Measurements from ENCODE around the gene COQ10B. TPM values are rescaled to one million over a fixed set of nuclear protein-coding genes. Genes with fewer than 3 reads are reported as not detected.

COQ10B gene
- total RNA-seq, 2 experiments from 2014 or later: 53.4 to 55.3 TPM

DNA sequence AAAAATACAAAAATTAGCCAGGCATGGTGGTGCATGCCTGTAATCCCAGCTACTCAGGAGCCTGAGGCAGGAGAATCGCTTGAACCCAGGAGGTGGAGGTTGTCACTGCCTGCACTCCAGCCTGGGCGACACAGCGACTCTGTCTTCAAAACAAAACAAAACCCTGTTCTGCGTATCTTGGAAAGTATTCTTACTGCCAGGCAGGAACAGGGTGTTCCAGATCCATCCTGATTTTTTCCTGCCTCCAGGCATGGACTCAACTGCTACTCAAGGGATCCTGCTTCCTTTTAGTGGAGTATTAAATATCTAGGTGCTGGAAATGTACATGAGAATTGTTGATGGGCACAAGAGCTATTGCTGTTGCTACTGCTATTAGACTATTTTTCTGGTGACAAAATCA lies 34.0 kb downstream of the COQ10B start:
- DNase-seq (no peak), ATAC-seq (ENCODE audit: poor library complexity) (no peak)
- H3K27me3 ChIP-seq (ENCODE audit: control insufficient read depth in 1 of 2, insufficient read depth in 2 of 2, low read length in 2 of 2): no peaks in the 10 kb centered on the region
- H3K4me1 ChIP-seq (ENCODE audit: insufficient read depth, low read length): no peaks in the 10 kb centered on the region
- Mint-ChIP-seq H3K36me3 (ENCODE audit: low read depth) (peaks cover 89% of the 10 kb centered on the region), H3K4me3 (no peak overlapping the region), H3K4me1 (ENCODE audit: low read depth) (no peaks in the 10 kb centered on the region), H3K27ac (no peak overlapping the region), H3K27me3 (no peaks in the 10 kb centered on the region), H3K9me3 (peaks cover 6% of the 10 kb centered on the region)
- POLR2A ChIA-PET: no interaction called here
- no peak overlapping the region for H3K27ac ChIP-seq (ENCODE audit: low read depth in 1 of 2, low read length in 2 of 2)
- TF ChIP-seq, protein P1, sequence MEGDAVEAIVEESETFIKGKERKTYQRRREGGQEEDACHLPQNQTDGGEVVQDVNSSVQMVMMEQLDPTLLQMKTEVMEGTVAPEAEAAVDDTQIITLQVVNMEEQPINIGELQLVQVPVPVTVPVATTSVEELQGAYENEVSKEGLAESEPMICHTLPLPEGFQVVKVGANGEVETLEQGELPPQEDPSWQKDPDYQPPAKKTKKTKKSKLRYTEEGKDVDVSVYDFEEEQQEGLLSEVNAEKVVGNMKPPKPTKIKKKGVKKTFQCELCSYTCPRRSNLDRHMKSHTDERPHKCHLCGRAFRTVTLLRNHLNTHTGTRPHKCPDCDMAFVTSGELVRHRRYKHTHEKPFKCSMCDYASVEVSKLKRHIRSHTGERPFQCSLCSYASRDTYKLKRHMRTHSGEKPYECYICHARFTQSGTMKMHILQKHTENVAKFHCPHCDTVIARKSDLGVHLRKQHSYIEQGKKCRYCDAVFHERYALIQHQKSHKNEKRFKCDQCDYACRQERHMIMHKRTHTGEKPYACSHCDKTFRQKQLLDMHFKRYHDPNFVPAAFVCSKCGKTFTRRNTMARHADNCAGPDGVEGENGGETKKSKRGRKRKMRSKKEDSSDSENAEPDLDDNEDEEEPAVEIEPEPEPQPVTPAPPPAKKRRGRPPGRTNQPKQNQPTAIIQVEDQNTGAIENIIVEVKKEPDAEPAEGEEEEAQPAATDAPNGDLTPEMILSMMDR (IDR thresholded peaks at IDR 0.05): no peak
- peaks cover 63% of the 10 kb centered on the region for H3K36me3 ChIP-seq (ENCODE audit: insufficient read depth, low read length)
- CTCF ChIA-PET: no interaction called here
- intact Hi-C loops (cut with DNase I, micrococcal nuclease): no loop called here
- H3K9me3 ChIP-seq (ENCODE audit: control insufficient read depth in 1 of 2, insufficient read depth in 1 of 2, low read length in 2 of 2): peaks cover 14 to 15% of the 10 kb centered on the region in 2 experiments
- H3K4me3 ChIP-seq (ENCODE audit: low read length): no peak overlapping the region

DNA sequence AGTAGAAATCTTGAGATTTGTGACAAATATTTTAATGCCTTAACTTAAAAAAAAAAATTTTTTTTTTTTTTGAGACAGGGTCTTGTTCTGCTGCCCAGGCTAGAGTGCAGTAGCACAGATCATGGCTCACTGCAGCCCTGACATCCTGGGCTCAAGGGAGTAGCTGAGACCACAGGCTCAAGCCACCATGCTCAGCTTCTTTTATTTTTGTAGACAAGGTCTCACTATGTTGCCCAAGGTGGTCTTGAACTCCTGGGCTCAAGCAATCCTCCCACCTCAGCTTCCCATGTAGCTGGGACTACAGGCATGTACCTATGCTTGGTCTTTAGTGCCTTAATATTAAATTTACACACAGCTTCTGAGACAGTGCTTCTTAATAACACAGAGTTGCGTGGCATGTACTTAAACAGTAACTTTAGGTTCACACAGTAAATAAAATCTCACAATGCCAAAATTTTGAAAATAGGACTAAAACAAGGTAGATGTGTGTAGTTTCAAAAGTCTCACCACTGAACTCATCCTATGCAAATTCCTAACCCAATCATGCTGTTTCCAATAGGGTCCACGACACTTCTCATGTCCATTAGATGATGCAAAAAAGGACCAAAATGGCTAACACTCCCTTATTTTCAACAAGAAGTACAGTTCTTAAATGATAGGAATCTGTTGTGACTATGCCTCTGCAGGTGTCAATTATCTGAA lies 42.2 kb downstream of the COQ10B start:
- no peaks in the 10 kb centered on the region for H3K27me3 Mint-ChIP-seq
- TF ChIP-seq, protein P1 (IDR thresholded peaks at IDR 0.05): no peak
- H3K36me3 Mint-ChIP-seq (ENCODE audit: low read depth): peaks cover 88% of the 10 kb centered on the region
- Histone ChIP-seq H3K4me1 (ENCODE audit: insufficient read depth, low read length) (peaks cover 23% of the 10 kb centered on the region), H3K9me3 (ENCODE audit: control insufficient read depth in 1 of 2, insufficient read depth in 1 of 2, low read length in 2 of 2) (no peaks in the 10 kb centered on the region), H3K4me3 (ENCODE audit: low read length) (no peak overlapping the region), H3K27ac (ENCODE audit: low read depth in 1 of 2, low read length in 2 of 2) (no peak overlapping the region), H3K36me3 (ENCODE audit: insufficient read depth, low read length) (peaks cover 69% of the 10 kb centered on the region), H3K27me3 (ENCODE audit: control insufficient read depth in 1 of 2, insufficient read depth in 2 of 2, low read length in 2 of 2) (no peaks in the 10 kb centered on the region)
- ChIA-PET CTCF (interaction anchor here (1.3 kb wide), 1 partner anchor 16 kb away, joined by 3 read pairs; no protein-coding TSS in a partner anchor), POLR2A (interaction anchor here (0.9 to 8.1 kb wide), 3 partner anchors 20 to 60 kb away, joined by 5 to 219 read pairs (median 9); partner anchors contain the start of genes COQ10B, MOB4 and SF3B1)
- intact Hi-C loops (cut with DNase I, micrococcal nuclease): loop anchor here in 1 of 2 experiments (2.0 to 5.0 kb wide), 2 partner anchors 37 to 212 kb away; partner anchors contain the start of gene MARS2
- H3K4me3 Mint-ChIP-seq: no peak overlapping the region
- DNase-seq (no peak), ATAC-seq (ENCODE audit: poor library complexity) (no peak)
- H3K4me1 Mint-ChIP-seq (ENCODE audit: low read depth): peaks cover 47% of the 10 kb centered on the region
- no peaks in the 10 kb centered on the region for H3K9me3 Mint-ChIP-seq
- peak overlapping the region; percentile 87 for H3K27ac Mint-ChIP-seq

DNA sequence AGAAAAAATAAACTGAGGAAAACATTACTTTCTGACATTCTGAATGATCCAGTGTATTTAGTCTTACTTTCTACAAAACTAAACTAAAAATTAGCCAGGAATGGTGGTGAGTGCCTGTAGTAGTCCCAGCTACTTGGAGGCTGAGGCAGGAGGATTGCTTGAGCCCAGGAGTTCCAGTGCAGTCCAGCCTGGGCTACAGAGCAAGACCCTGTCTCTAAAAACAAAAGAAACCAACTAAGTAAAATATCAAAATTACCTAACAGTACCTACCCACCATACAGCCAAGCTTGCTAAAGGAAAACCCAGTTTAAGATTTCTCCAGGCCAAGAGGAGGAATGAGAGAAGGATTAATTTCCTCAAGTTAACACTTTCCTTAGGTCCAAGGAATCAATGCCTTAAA lies 43.3 kb downstream of the COQ10B start:
- CTCF ChIA-PET: interaction anchor here (0.9 kb wide), 1 partner anchor 25 kb away, joined by 3 read pairs; no protein-coding TSS in a partner anchor
- Histone ChIP-seq H3K9me3 (ENCODE audit: control insufficient read depth in 1 of 2, insufficient read depth in 1 of 2, low read length in 2 of 2) (no peaks in the 10 kb centered on the region), H3K27me3 (ENCODE audit: control insufficient read depth in 1 of 2, insufficient read depth in 2 of 2, low read length in 2 of 2) (no peaks in the 10 kb centered on the region), H3K36me3 (ENCODE audit: insufficient read depth, low read length) (peaks cover 58% of the 10 kb centered on the region), H3K4me3 (ENCODE audit: low read length) (no peak overlapping the region), H3K27ac (ENCODE audit: low read depth in 1 of 2, low read length in 2 of 2) (no peak overlapping the region), H3K4me1 (ENCODE audit: insufficient read depth, low read length) (peaks cover 30% of the 10 kb centered on the region)
- H3K27me3 Mint-ChIP-seq: no peaks in the 10 kb centered on the region
- peak overlapping the region; percentile 87 for H3K27ac Mint-ChIP-seq
- POLR2A ChIA-PET: interaction anchor here (1.8 to 8.1 kb wide), 3 partner anchors 18 to 61 kb away, joined by 9 to 219 read pairs (median 111); partner anchors contain the start of genes COQ10B, MOB4 and SF3B1
- TF ChIP-seq, protein P1 (IDR thresholded peaks at IDR 0.05): no peak
- peaks cover 58% of the 10 kb centered on the region for H3K4me1 Mint-ChIP-seq (ENCODE audit: low read depth)
- DNase-seq: no peak
- no peaks in the 10 kb centered on the region for H3K9me3 Mint-ChIP-seq
- ATAC-seq (ENCODE audit: poor library complexity): no peak
- H3K36me3 Mint-ChIP-seq (ENCODE audit: low read depth): peaks cover 88% of the 10 kb centered on the region
- H3K4me3 Mint-ChIP-seq: peak overlapping the region; percentile 15
- intact Hi-C loops (cut with DNase I, micrococcal nuclease): loop anchor here in 1 of 2 experiments (2.0 to 5.0 kb wide), 2 partner anchors 38 to 211 kb away; partner anchors contain the start of gene MARS2
